Pancreas (tissue), 10 donors: ENCODE measurements around the gene PDE4B. TPM values are rescaled to one million over a fixed set of nuclear protein-coding genes. Genes with fewer than 3 reads are reported as not detected.

ENCODE experiments used
- ATAC-seq, 4 donors: fragments of 200-7000 bp; cut with Tn5 transposase; one replicate each; pipeline versions ENCODE4 v1.8.0 to v1.9.1; 2020; ENCODE audit warnings: mild to moderate bottlenecking in 4 of 4, moderate library complexity in 4 of 4
- DNase-seq, 6 donors: peaks; one replicate each; pipeline ENCODE4 v3.0.0-alpha.2; 2020
- FAIRE-seq: peaks from 2 replicates; lab custom pipeline; 2012; peaks lifted over from hg19 to GRCh38; lab: Jason Lieb, UNC
- H3K27ac ChIP-seq, 4 donors: fragments of 200-600 bp; sonication (generic); 1 replicate in 3 of 4; 2 replicates in 1 of 4; pipeline versions ENCODE4 v1.5.0 to v1.8.0; 2020
- H3K27me3 ChIP-seq, 4 donors: fragments of 200-600 bp; one replicate each; pipeline ENCODE4 v1.8.0; 2021
- H3K36me3 ChIP-seq, 3 donors: fragments of 200-600 bp; sonication (generic) in 1 of 3; one replicate each; pipeline versions ENCODE4 v1.5.0 to v1.8.0; 2020 to 2021
- H3K4me1 ChIP-seq, 3 donors: fragments of 200-600 bp; one replicate each; pipeline ENCODE4 v1.8.0; 2021
- H3K4me3 ChIP-seq, 4 donors: fragments of 200-600 bp; sonication (generic) in 2 of 4; one replicate each; pipeline versions ENCODE4 v1.5.0 to v1.8.0; 2020 to 2021
- H3K9me3 ChIP-seq, 4 donors: fragments of 200-600 bp; one replicate each; pipeline ENCODE4 v1.8.0; 2021
- WGBS, 2 donors: extraction: QIAGEN DNeasy Blood & Tissue Kit; methylation state at CpG; one replicate each; pipeline ENCODE4 v1.1.7; 2013; 5-methylcytosine and 5-hydroxymethylcytosine counted together
- intact Hi-C, 3 donors: fragments of 100-400 bp; cut with DNase I; formaldehyde crosslinking; loops; one replicate each; pipeline versions ENCODE4 v1.11.1 to v1.14.2; 2022
- polyA plus RNA-seq, 2 donors: library from polyadenylated mRNA; stranded (reverse); fragments of 200-250 nt; gene quantifications; one replicate each; pipeline ENCODE4 v1.2.3, GENCODE V29; 2013
- total RNA-seq, 6 donors: library from RNA; stranded (reverse); fragmentation: NEBNext Ultra II Directional in 4 of 6; extraction: Animal tissue kit (Norgen Biotek cat#: 25700) in 4 of 6; gene quantifications; one replicate each; pipeline versions ENCODE4 v1.2.1 to v1.2.4, GENCODE V29; 2021 to 2023
- TF ChIP-seq, protein P1 (sequence below), 4 donors: fragments of 200-600 bp; sonication (generic) in 3 of 4; IDR thresholded peaks; one replicate each; pipeline versions ENCODE4 v1.5.0 to v1.8.0; 2021; ENCODE audit warnings: antibody characterized with exemption in 4 of 4
- donor health status: healthy with polysubstance abuse.
- donor health status: DM: no; HTN: no; CAD: no; lungs with moderate emphysema.
- donor health status: DM: no; HTN: no; CAD: no.
- donor health status: control.
- donor health status: control.
- donor health status: Bipolar disorder and iron deficiency.
- donor health status: DM: yes; HTN: yes; CAD: no.
- donor health status: DM: no; HTN: no; CAD: no.
- donor health status: DM: no; HTN: no; CAD: no.
- donor health status: DM: yes; HTN: yes; CAD: no.

Gene PDE4B
- total and polyA plus RNA-seq, 8 donors, result 0.23 to 3.7 (median 0.92) TPM

GRCh38 chr1:66269222-66269621 lies 476.5 kb downstream of the PDE4B start:
- H3K4me3 ChIP-seq, result no peak overlapping the region
- H3K27ac ChIP-seq, result no peak overlapping the region
- FAIRE-seq (no peak), DNase-seq (no peak), ATAC-seq (no peak)
- no peaks in the 10 kb centered on the region for H3K36me3 ChIP-seq
- WGBS, 2 donors, result 71 to 88% methylated on average over 5 of the region's 5 CpGs
- peaks cover 0 to 9% (median 3%) of the 10 kb centered on the region in 3 donors for H3K4me1 ChIP-seq
- TF ChIP-seq, protein P1, sequence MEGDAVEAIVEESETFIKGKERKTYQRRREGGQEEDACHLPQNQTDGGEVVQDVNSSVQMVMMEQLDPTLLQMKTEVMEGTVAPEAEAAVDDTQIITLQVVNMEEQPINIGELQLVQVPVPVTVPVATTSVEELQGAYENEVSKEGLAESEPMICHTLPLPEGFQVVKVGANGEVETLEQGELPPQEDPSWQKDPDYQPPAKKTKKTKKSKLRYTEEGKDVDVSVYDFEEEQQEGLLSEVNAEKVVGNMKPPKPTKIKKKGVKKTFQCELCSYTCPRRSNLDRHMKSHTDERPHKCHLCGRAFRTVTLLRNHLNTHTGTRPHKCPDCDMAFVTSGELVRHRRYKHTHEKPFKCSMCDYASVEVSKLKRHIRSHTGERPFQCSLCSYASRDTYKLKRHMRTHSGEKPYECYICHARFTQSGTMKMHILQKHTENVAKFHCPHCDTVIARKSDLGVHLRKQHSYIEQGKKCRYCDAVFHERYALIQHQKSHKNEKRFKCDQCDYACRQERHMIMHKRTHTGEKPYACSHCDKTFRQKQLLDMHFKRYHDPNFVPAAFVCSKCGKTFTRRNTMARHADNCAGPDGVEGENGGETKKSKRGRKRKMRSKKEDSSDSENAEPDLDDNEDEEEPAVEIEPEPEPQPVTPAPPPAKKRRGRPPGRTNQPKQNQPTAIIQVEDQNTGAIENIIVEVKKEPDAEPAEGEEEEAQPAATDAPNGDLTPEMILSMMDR (IDR thresholded peaks at IDR 0.05), result no peak
- H3K27me3 ChIP-seq, result peaks cover 0 to 3% (median 0%) of the 10 kb centered on the region in 4 donors
- intact Hi-C loops, result no loop called here
- no peaks in the 10 kb centered on the region for H3K9me3 ChIP-seq

- FAIRE-seq (no peak), ATAC-seq (peak; percentile 30 to 71 (median 46)), DNase-seq (no peak)
- WGBS, 2 donors, result 59 to 70% methylated on average over 5 of the region's 5 CpGs
- Histone ChIP-seq H3K27ac (no peak overlapping the region), H3K4me3 (no peak overlapping the region), H3K27me3 (peaks cover 0 to 3% (median 0%) of the 10 kb centered on the region in 4 donors), H3K4me1 (peaks cover 0 to 9% (median 3%) of the 10 kb centered on the region in 3 donors), H3K9me3 (no peaks in the 10 kb centered on the region), H3K36me3 (no peaks in the 10 kb centered on the region)
- intact Hi-C loops, result no loop called here
- TF ChIP-seq, protein P1 (IDR thresholded peaks at IDR 0.05), result no peak
Measured at GRCh38 chr1:66270119-66270812, 477.6 kb downstream of the PDE4B start.

GRCh38 chr1:66271216-66271903 lies 478.7 kb downstream of the PDE4B start:
- no peaks in the 10 kb centered on the region for H3K9me3 ChIP-seq
- TF ChIP-seq, protein P1 (IDR thresholded peaks at IDR 0.05), result no peak
- H3K4me1 ChIP-seq, result peaks cover 0 to 9% (median 3%) of the 10 kb centered on the region in 3 donors
- no peak overlapping the region for H3K4me3 ChIP-seq
- peak; percentile 96 for FAIRE-seq
- H3K27me3 ChIP-seq, result peaks cover 0 to 3% (median 0%) of the 10 kb centered on the region in 4 donors
- intact Hi-C loops, result no loop called here
- 16 to 20% methylated on average over 8 of the region's 8 CpGs for WGBS, 2 donors
- peak in 4 of 6 donors; percentile 22 to 56 (median 53) for DNase-seq
- peak; percentile 88 to 92 (median 90) for ATAC-seq
- no peaks in the 10 kb centered on the region for H3K36me3 ChIP-seq
- H3K27ac ChIP-seq, result peak overlapping the region in 3 of 4 donors; percentile 30 to 55 (median 44)

GRCh38 chr1:66271904-66272254 lies 479.2 kb downstream of the PDE4B start:
- H3K27ac ChIP-seq, result peak overlapping the region in 3 of 4 donors; percentile 30 to 55 (median 44)
- DNase-seq, result peak in 3 of 6 donors; percentile 16 to 54 (median 39)
- no peak overlapping the region for H3K4me3 ChIP-seq
- H3K27me3 ChIP-seq, result peaks cover 0 to under 1% (median 0%) of the 10 kb centered on the region in 4 donors
- peak; percentile 22 to 71 (median 62) for ATAC-seq
- no peak for FAIRE-seq
- no peaks in the 10 kb centered on the region for H3K9me3 ChIP-seq
- no peaks in the 10 kb centered on the region for H3K36me3 ChIP-seq
- intact Hi-C loops, result no loop called here
- TF ChIP-seq, protein P1 (IDR thresholded peaks at IDR 0.05), result no peak
- 9 to 10% methylated on average over 5 of the region's 5 CpGs for WGBS, 2 donors
- peaks cover 0 to 9% (median 3%) of the 10 kb centered on the region in 3 donors for H3K4me1 ChIP-seq
